Sigmoid colon (tissue), 7 donors: ENCODE data around the gene OTUB2. TPM values are rescaled to one million over a fixed set of nuclear protein-coding genes. Genes with fewer than 3 reads are reported as not detected.

Experiments
- DNase-seq: peaks from one replicate; pipeline ENCODE4 v3.0.0-alpha.2; 2019
- H3K27ac ChIP-seq, 4 donors: fragments of 200-600 bp; sonication (generic); one replicate each; pipeline ENCODE4 v1.5.1; 2016 to 2019; ENCODE audit warnings: mild to moderate bottlenecking in 1 of 4
- H3K27me3 ChIP-seq, 3 donors: fragments of 200-600 bp; sonication (generic); one replicate each; pipeline ENCODE4 v1.5.1; 2019; ENCODE audit warnings: mild to moderate bottlenecking in 1 of 3
- H3K36me3 ChIP-seq, 4 donors: fragments of 200-600 bp; sonication (generic); one replicate each; pipeline ENCODE4 v1.5.1; 2016 to 2019
- H3K4me1 ChIP-seq, 4 donors: fragments of 200-600 bp; sonication (generic); one replicate each; pipeline ENCODE4 v1.5.1; 2017 to 2019
- H3K4me3 ChIP-seq, 4 donors: fragments of 200-600 bp; sonication (generic); one replicate each; pipeline ENCODE4 v1.5.1; 2017 to 2019; ENCODE audit warnings: mild to moderate bottlenecking in 2 of 4, moderate library complexity in 1 of 4
- H3K9me3 ChIP-seq, 4 donors: fragments of 200-600 bp in 3 of 4; sonication (generic) in 3 of 4; one replicate each; pipeline versions ENCODE4 v1.5.1 to v1.6.1; 2013 to 2019
- CTCF ChIP-seq, 4 experiments: fragments of 450-650 bp in 3 of 4; fragments of 200-600 bp in 1 of 4; IDR thresholded peaks; one replicate each; pipeline ENCODE4 v1.5.1; 2016 to 2019; ENCODE audit warnings: antibody characterized with exemption in 4 of 4, mild to moderate bottlenecking in 3 of 4, moderate library complexity in 2 of 4
- EP300 ChIP-seq, 4 donors: sonication (generic); formaldehyde crosslinking; IDR thresholded peaks; one replicate each; pipeline ENCODE4 v1.6.1; 2017; ENCODE audit warnings: antibody characterized with exemption in 4 of 4
- POLR2A ChIP-seq, 2 donors: fragments of 450-650 bp; IDR thresholded peaks; one replicate each; pipeline ENCODE4 v1.6.1; 2016; ENCODE audit warnings: antibody characterized with exemption in 2 of 2, mild to moderate bottlenecking in 2 of 2, moderate library complexity in 2 of 2
- POLR2AphosphoS5 ChIP-seq, 4 donors: sonication (generic); formaldehyde crosslinking; IDR thresholded peaks; one replicate each; pipeline ENCODE4 v1.6.1; 2017; ENCODE audit warnings: antibody characterized with exemption in 4 of 4
- WGBS, 2 donors: extraction: QIAGEN DNeasy Blood & Tissue Kit; methylation state at CpG; one replicate each; pipeline ENCODE4 v1.1.7; 2013; 5-methylcytosine and 5-hydroxymethylcytosine counted together
- intact Hi-C: fragments of 100-400 bp; cut with DNase I; formaldehyde crosslinking; loops from one replicate; pipeline ENCODE4 v1.15.1; 2023
- polyA plus RNA-seq, 3 donors: library from polyadenylated mRNA; stranded (reverse); fragments of 200-250 nt; gene quantifications; one replicate each; pipeline ENCODE4 v1.2.3, GENCODE V29; 2013
- total RNA-seq, 4 donors: library from RNA; depleted of rRNA; stranded (reverse); fragments of >200 nt; gene quantifications; one replicate each; pipeline ENCODE4 v1.1.0, GENCODE V29; 2016
- donor health status: healthy with polysubstance abuse.
- donor health status: Bipolar disorder and iron deficiency.
- donor health status: healthy.

The OTUB2 gene
- total and polyA plus RNA-seq, 7 donors: 0.14 to 2.3 (median 0.60) TPM

GRCh38 chr14:94016446-94016976 is 9.6 kb upstream of the OTUB2 start:
- WGBS, 2 donors: 83 to 87% methylated on average over 8 of the region's 8 CpGs
- TF ChIP-seq POLR2AphosphoS5 (IDR thresholded peaks at IDR 0.05): no peak
- TF ChIP-seq CTCF (IDR thresholded peaks at IDR 0.05): no peak
- TF ChIP-seq POLR2A (IDR thresholded peaks at IDR 0.05): no peak
- TF ChIP-seq EP300 (IDR thresholded peaks at IDR 0.05): no peak
- Histone ChIP-seq H3K9me3 (no peaks in the 10 kb centered on the region), H3K27me3 (no peaks in the 10 kb centered on the region), H3K27ac (no peak overlapping the region), H3K4me3 (no peak overlapping the region), H3K36me3 (no peaks in the 10 kb centered on the region), H3K4me1 (no peaks in the 10 kb centered on the region)
- intact Hi-C loops: no loop called here
- DNase-seq: no peak

GRCh38 chr14:94018308-94018707 is 7.8 kb upstream of the OTUB2 start:
- Histone ChIP-seq H3K27me3 (no peaks in the 10 kb centered on the region), H3K4me3 (no peak overlapping the region), H3K36me3 (no peaks in the 10 kb centered on the region), H3K27ac (no peak overlapping the region), H3K9me3 (no peaks in the 10 kb centered on the region), H3K4me1 (no peaks in the 10 kb centered on the region)
- WGBS, 2 donors: 52 to 73% methylated on average over 8 of the region's 8 CpGs
- TF ChIP-seq CTCF (IDR thresholded peaks at IDR 0.05) (no peak), POLR2A (IDR thresholded peaks at IDR 0.05) (no peak), POLR2AphosphoS5 (IDR thresholded peaks at IDR 0.05) (no peak), EP300 (IDR thresholded peaks at IDR 0.05) (no peak)
- intact Hi-C loops: no loop called here
- DNase-seq: no peak

GRCh38 chr14:94019329-94019728 is 6.8 kb upstream of the OTUB2 start:
- no peaks in the 10 kb centered on the region for H3K27me3 ChIP-seq

GRCh38 chr14:94020267-94020666 is 5.9 kb upstream of the OTUB2 start:
- Histone ChIP-seq H3K36me3 (no peaks in the 10 kb centered on the region), H3K27ac (no peak overlapping the region), H3K4me3 (no peak overlapping the region), H3K4me1 (no peaks in the 10 kb centered on the region), H3K9me3 (no peaks in the 10 kb centered on the region), H3K27me3 (no peaks in the 10 kb centered on the region)
- TF ChIP-seq EP300 (IDR thresholded peaks at IDR 0.05): no peak
- TF ChIP-seq POLR2AphosphoS5 (IDR thresholded peaks at IDR 0.05): no peak
- no peak for TF ChIP-seq POLR2A (IDR thresholded peaks at IDR 0.05)
- no peak for TF ChIP-seq CTCF (IDR thresholded peaks at IDR 0.05)
- no peak for DNase-seq
- intact Hi-C loops: no loop called here
- WGBS, 2 donors: 92 to 93% methylated on average over 4 of the region's 4 CpGs

More at GRCh38 chr14:94019329-94019728, 6.8 kb upstream of the OTUB2 start:
- intact Hi-C loops: no loop called here
- TF ChIP-seq EP300 (IDR thresholded peaks at IDR 0.05) (no peak), POLR2A (IDR thresholded peaks at IDR 0.05) (no peak), CTCF (IDR thresholded peaks at IDR 0.05) (no peak), POLR2AphosphoS5 (IDR thresholded peaks at IDR 0.05) (no peak)
- WGBS, 2 donors: 51 to 79% methylated on average over 6 of the region's 6 CpGs
- no peak overlapping the region for H3K4me3 ChIP-seq
- no peaks in the 10 kb centered on the region for H3K9me3 ChIP-seq
- no peaks in the 10 kb centered on the region for H3K36me3 ChIP-seq
- H3K4me1 ChIP-seq: no peaks in the 10 kb centered on the region
- no peak for DNase-seq
- no peak overlapping the region for H3K27ac ChIP-seq

- intact Hi-C loops: no loop called here
- Histone ChIP-seq H3K9me3 (no peaks in the 10 kb centered on the region), H3K4me1 (no peaks in the 10 kb centered on the region), H3K27me3 (no peaks in the 10 kb centered on the region), H3K27ac (no peak overlapping the region), H3K36me3 (no peaks in the 10 kb centered on the region), H3K4me3 (no peak overlapping the region)
- 60 to 72% methylated on average over 2 of the region's 2 CpGs for WGBS, 2 donors
- DNase-seq: no peak
- TF ChIP-seq EP300 (IDR thresholded peaks at IDR 0.05) (no peak), POLR2A (IDR thresholded peaks at IDR 0.05) (no peak), CTCF (IDR thresholded peaks at IDR 0.05) (no peak), POLR2AphosphoS5 (IDR thresholded peaks at IDR 0.05) (no peak)
Measured at GRCh38 chr14:94021001-94021400, 5.1 kb upstream of the OTUB2 start.
